HG02588 (cell line): ENCODE data around the gene DLG2.
A peak's percentile ranks its signal among the peaks of the same experiment; 100 is the strongest.

Experiments used
- ATAC-seq: cut with Tn5 transposase; IDR thresholded peaks from one replicate; pipeline ENCODE4 v1.9.1; 2021; ENCODE audit warnings: mild to moderate bottlenecking, moderate library complexity; ENCODE audit not compliant: unreplicated experiment

The DLG2 gene

GRCh38 chr11:84612645-84613044 lies 1014.5 kb downstream of the DLG2 start:
- ATAC-seq = no peak

GRCh38 chr11:84608837-84609196 lies 1018.3 kb downstream of the DLG2 start:
- no peak for ATAC-seq

- ATAC-seq = no peak
Observed at GRCh38 chr11:84607975-84608836, 1018.9 kb downstream of the DLG2 start.

GRCh38 chr11:84594602-84595001 lies 1032.5 kb downstream of the DLG2 start:
- ATAC-seq = no peak

GRCh38 chr11:84590106-84590505 lies 1037.0 kb downstream of the DLG2 start:
- no peak for ATAC-seq

GRCh38 chr11:84588131-84588829 lies 1038.9 kb downstream of the DLG2 start:
- ATAC-seq = no peak

- ATAC-seq = no peak
Observed at GRCh38 chr11:84583106-84583505, 1044.0 kb downstream of the DLG2 start.

GRCh38 chr11:84581083-84581482 lies 1046.1 kb downstream of the DLG2 start:
- no peak for ATAC-seq

GRCh38 chr11:84580428-84580827 lies 1046.7 kb downstream of the DLG2 start:
- ATAC-seq = no peak

GRCh38 chr11:84573868-84574267 lies 1053.3 kb downstream of the DLG2 start:
- no peak for ATAC-seq

- no peak for ATAC-seq
Observed at GRCh38 chr11:84566671-84567070, 1060.5 kb downstream of the DLG2 start.

- no peak for ATAC-seq
Observed at GRCh38 chr11:84564867-84565184, 1062.3 kb downstream of the DLG2 start.

- ATAC-seq = peak; percentile 84
Observed at GRCh38 chr11:84564180-84564866, 1062.8 kb downstream of the DLG2 start.

- no peak for ATAC-seq
Observed at GRCh38 chr11:84563356-84563755, 1063.8 kb downstream of the DLG2 start.

GRCh38 chr11:84560206-84560605 lies 1066.9 kb downstream of the DLG2 start:
- ATAC-seq = no peak

GRCh38 chr11:84558085-84558905 lies 1068.8 kb downstream of the DLG2 start:
- peak; percentile 94 for ATAC-seq

- ATAC-seq = no peak
Observed at GRCh38 chr11:84552791-84553190, 1074.4 kb downstream of the DLG2 start.

GRCh38 chr11:84549217-84549616 lies 1077.9 kb downstream of the DLG2 start:
- ATAC-seq = peak; percentile 97

GRCh38 chr11:84544566-84544965 lies 1082.6 kb downstream of the DLG2 start:
- no peak for ATAC-seq

- ATAC-seq = no peak
Observed at GRCh38 chr11:84543367-84544159, 1083.6 kb downstream of the DLG2 start.
